GM21737 (cell line): ENCODE results near the gene TTC33.
"Not testable (repeated sequence)": the region's sequence is repeated elsewhere in the genome, so short reads cannot be mapped to it uniquely, and the experiment has no call there.

Experiments used
- ATAC-seq: cut with Tn5 transposase; IDR thresholded peaks from one replicate; pipeline ENCODE4 v1.9.1; 2021; ENCODE audit warnings: mild to moderate bottlenecking, moderate library complexity; ENCODE audit not compliant: unreplicated experiment

Gene TTC33

DNA sequence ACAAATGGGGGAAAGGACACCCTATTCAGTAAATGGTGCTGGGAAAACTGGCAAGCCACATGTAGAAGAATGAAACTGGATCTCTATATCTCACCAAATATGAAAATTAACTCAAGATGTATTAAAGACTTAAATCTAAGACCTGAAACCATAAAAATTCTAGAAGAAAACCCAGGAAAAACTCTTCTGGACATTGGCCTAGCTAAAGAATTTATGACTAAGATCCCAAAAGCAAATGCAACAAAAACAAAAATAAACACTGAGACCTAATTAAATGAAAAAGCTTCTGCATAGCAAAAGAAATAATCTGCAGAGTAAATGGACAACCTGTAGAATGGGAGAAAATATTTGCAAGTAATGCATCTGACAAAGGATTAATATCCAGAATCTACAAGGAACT lies 99.7 kb downstream of the TTC33 start:
- not testable (repeated sequence) for ATAC-seq

DNA sequence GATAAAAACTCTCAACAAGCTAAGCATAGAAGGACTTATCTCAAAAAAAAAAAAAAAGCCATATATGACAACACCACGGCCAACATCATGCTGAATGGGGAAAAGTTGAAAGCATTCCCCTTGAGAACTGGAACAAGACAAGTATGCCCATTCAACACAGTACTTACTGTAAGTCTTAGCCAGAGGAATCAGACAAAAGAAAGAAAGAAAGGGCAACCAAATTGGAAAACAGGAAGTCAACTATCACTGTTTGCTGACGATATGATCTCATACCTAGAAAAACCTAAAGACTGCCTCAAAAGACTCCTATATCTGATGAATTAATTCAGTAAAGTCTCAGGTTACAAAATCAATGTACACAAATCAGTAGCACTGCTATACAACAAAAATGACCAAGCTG lies 100.6 kb downstream of the TTC33 start:
- no peak for ATAC-seq

GRCh38 chr5:40654377-40654991 lies 101.3 kb downstream of the TTC33 start:
- no peak for ATAC-seq

DNA sequence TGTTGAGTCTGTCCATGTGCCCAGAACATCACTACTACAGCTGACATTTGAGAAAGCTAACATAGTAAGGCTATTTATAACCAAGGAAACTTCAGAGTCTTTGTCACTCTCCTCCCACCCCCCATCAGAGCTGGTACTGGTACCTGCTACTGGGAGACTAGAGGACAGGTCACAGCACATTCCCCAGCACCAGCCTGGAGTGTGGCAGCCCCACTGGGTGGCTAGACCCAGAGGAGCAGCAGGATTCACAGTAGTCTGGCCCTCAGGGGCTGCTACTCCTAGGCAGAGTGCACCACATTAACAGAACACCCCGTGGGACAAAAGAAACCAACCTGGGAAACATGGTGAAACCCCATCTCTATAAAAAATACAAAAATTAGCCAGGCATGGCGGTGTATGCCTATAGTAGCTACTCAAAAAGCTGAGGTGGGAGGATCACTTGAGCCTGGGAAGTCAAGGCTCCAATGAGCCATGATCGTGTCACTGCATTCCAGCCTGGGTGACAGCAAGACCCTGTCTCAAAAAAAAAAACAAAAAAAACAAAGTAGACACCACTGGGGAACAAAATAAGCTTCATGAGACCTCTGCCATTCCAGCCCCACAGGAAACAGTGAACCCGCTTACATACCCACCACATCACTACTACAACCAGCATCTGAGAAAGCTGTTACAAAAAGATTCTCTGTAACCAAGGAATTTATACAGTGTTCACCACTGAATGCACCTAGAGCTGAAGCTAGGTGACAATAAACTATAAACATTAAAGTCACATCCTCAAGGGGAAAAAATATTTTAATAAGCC lies 102.3 kb downstream of the TTC33 start:
- no peak for ATAC-seq

GRCh38 chr5:40652441-40653220 lies 103.1 kb downstream of the TTC33 start:
- no peak for ATAC-seq

GRCh38 chr5:40651201-40651600 lies 104.6 kb downstream of the TTC33 start:
- ATAC-seq, result no peak

DNA sequence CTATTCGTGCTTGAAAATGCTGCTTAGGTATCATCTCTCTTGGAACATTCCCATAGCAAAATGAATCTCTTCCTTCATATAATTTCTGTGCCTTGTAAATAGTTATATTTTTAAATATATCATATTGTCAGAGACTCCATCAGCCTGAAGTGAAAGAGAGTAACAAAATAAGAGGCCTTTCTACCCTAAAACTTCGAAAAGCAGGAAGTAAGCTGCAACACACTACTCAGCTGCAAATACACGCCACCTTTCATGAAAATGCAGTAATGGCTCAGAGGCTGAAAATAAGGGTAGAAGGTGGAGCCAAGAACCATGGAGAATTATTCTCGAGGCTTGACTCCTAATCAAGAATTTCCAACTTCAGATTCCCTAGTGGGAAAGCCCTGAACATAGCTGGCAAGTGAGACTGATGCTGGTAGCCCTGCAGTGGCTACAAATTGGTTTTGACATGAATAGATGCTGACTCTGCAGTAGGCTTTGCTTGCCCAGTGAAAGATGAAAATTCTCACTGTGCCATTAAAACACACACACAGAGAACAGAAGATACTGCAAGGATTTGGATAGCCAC lies 106.2 kb downstream of the TTC33 start:
- ATAC-seq, result no peak

GRCh38 chr5:40648150-40648549 lies 107.6 kb downstream of the TTC33 start:
- no peak for ATAC-seq

- ATAC-seq, result no peak
These were observed 109.5 kb downstream of the TTC33 start for GRCh38 chr5:40646266-40646665.

GRCh38 chr5:40639531-40639930 lies 116.2 kb downstream of the TTC33 start:
- not testable (repeated sequence) for ATAC-seq

GRCh38 chr5:40634593-40634992 lies 121.2 kb downstream of the TTC33 start:
- no peak for ATAC-seq

DNA sequence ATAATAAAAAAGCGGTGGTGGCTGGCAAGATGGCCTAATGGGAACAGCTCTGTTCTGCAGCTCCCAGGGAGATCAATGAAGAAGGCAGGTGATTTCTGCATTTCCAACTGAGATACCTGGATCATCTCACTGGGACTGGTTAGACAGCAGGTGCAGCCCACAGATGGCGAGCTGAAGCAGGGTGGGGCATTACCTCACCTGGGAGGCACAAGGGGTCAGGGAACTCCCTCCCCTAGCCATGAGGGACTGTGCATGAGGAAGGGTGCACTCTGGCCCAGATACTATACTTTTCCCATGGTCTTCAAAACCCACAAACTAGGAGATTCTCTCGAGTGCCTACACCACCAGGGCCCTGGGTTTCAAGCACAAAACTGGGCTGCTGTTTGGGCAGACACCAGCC lies 121.6 kb downstream of the TTC33 start:
- no peak for ATAC-seq

DNA sequence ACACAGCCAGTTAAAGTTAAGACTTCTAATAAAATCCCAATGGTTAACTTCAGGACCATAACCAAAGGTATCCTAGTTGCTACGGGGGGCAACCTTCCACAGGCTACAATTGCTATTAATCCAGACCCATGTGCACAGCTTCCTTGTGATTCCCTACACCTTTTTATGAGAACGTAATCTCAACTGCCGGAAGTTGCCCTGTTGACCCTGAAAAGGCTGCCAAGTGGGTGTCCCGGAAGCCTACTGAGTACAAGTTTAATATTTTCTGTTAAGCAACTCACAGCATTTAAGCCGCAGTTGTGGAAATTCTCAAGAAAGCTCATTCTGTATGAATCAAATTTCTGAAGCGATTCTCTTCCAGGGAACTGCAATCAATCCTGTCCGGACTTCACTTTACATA lies 124.5 kb downstream of the TTC33 start:
- ATAC-seq, result no peak

DNA sequence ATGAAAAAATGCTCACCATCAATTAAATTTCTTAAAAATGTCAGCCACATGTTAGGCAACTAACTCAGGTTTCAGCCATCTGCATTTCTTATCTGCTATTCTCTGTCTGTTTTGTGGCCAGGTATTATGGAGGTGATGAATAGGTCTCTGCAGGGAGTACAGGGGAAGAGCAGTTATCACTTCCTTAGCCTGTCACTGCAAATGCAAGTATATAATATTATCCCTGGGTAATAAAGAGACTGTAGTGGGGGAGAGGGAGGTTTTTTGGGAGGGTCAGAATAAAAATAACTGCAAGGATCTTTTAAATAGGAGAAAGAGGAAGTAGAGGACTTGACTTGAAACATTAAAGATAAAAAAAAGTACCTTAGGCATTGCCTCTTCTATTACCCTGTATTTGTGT lies 125.6 kb downstream of the TTC33 start:
- ATAC-seq, result no peak

GRCh38 chr5:40628407-40628806 lies 127.4 kb downstream of the TTC33 start:
- ATAC-seq, result no peak

DNA sequence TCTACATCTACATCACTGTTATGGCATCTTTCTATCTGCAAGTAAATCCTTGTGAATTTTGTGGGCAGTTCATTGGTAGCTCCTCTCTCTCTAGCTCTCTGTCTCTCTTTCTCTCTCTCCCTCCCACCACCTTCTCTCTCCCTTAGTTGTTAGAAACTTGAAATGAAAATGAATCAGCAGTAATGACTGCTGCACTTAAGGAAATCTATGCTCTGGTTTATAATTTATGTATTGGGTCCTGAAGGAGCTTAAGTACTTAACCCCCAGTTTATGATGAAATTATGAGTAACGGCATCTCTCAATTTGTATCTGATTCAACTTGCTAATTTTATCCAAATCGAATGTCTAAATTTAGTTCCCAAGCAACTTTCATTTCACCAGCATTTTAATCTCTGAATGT lies 128.1 kb downstream of the TTC33 start:
- no peak for ATAC-seq

- no peak for ATAC-seq
These were observed 129.0 kb downstream of the TTC33 start for GRCh38 chr5:40626801-40627200.

DNA sequence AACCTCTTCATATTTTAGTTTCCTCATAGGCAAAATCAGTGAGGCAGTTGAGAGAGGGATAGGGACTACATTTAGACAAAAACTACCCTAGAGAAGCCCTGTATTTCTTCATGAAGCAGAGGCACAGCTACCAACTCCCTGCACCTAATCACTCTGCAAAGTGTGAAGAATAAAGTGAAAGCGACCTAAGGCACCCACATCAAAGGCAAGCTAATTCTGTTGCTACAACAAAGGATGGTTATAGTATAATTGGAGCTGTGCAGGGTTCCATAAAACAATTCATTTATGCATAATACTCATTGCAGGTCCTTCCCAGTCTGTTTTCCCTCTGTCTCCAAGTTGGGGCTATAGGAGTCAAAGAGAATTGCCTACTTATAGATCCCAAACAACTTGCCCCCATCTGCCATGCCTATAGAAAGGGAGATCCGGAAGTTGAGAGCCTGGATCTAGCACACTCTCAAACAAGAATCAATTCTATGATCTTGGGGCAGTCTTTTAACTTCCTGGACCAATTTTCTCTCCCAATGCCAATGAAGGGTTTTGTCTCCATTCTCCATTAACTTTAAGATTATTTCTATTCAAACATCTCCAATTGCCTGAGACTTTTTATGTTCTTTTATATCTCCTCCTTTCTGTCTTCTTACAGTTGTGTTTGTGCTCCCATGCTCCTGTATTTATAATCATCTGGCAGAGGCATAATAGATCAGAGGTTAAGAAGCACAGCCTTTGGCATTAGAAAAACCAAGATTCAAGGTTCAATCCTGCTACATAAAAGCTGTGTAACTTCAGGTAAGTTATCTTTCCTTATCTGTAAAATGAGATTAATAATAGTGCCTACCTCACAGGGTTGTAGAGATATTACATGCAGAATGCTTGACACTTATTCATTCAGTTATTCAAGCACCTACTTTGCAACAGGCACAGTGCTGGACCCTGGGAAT lies 132.0 kb downstream of the TTC33 start:
- no peak for ATAC-seq

DNA sequence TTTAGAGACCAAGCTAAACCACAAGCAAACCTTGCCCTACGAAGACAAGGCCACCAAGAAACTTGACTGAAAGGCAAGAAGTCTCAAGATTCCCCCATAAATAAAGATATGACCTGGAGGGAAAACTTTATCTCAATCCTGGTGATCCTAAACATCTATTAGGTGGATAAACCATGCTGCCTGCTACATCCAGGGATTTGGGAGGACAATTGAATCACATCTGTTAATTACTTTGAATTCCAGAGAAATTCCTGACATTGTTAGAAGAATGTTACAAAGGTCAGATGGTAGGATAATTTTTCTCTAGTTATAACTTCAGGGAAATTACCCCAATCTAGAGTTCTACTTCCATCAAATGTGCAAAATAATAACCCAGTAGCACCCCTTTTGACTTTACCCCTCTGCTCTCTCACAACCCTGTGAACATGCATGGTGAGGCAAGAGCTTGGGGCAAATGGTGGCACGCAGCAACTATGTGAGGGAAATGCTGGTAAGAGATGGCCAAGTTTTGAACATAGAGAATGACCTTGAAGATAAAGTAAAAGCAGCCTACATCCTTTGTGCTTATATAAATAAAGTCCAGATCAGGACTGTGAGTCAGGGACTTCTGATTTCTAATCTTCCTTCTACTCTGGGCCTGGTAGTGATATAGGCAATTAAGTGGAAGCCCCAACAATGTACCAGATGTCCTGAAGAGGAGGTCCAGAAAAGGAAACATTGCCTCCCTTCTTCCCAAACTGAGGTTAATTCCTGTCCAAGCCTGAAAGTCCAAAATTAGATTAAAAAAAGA lies 133.1 kb downstream of the TTC33 start:
- ATAC-seq, result no peak

DNA sequence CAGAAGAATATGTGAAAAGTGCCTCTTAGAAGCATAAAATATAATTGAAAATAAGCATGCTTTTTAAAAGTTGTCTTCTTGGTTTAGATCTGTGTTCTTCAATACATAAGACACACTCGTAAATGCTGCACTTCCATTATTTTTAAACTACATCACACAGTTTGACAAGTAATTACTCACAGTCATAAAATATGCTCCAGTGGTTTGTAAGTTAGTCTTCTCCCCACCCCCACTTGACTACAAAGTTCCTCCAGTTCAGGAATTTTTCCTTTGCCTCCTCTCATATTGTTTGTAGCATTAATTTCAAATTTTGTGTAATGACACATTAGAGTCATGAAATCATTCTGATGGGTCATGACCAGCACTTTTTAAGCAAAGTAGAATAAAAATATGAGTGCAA lies 136.3 kb downstream of the TTC33 start:
- no peak for ATAC-seq
